SK-N-SH (cell line): ENCODE results near the gene GALNT6.

Source experiments
- CTCF ChIP-seq: fragments of 200-600 bp; sonication (generic); IDR thresholded peaks from 2 replicates; pipeline ENCODE4 v1.6.1; 2017; ENCODE audit warnings: antibody characterized with exemption, mild to moderate bottlenecking, moderate library complexity
- EP300 ChIP-seq, 2 experiments: IDR thresholded peaks; 2 replicates each; pipeline versions ENCODE4 v1.4.0 to v1.6.1; 2012; ENCODE audit warnings: borderline replicate concordance in 1 of 2, low read depth in 1 of 2, low read length in 1 of 2
- MAX ChIP-seq: IDR thresholded peaks from 2 replicates; pipeline ENCODE4 v1.4.0; 2012; ENCODE audit warnings: low read depth
- REST ChIP-seq: IDR thresholded peaks from 2 replicates; pipeline ENCODE4 v1.6.1; 2012; ENCODE audit warnings: mild to moderate bottlenecking, low read depth, low read length, moderate library complexity

GRCh38 chr12:51368640-51369517 is 22.3 kb downstream of the GALNT6 start:
- no peak for TF ChIP-seq EP300 (IDR thresholded peaks at IDR 0.05; ENCODE audit: borderline replicate concordance in 1 of 2, low read depth in 1 of 2, low read length in 1 of 2)
- TF ChIP-seq REST, result no peak
- no peak for TF ChIP-seq MAX
- TF ChIP-seq CTCF, result no peak
